ENCODE measurements around the gene MGLL. TPM values are rescaled to one million over a fixed set of nuclear protein-coding genes. Genes with fewer than 3 reads are reported as not detected.

MGLL gene
- total RNA-seq, 1 donor: 18.1 TPM

- no peak for DNase-seq (ENCODE audit: insufficient read length, low spot score, missing footprints)
- Histone ChIP-seq H3K36me3 (ENCODE audit: insufficient read depth, low read length) (no peaks in the 10 kb centered on the region), H3K4me3 (ENCODE audit: insufficient read depth, low read length) (no peak overlapping the region), H3K4me2 (ENCODE audit: insufficient read depth, low read length) (no peak overlapping the region), H3K27me3 (ENCODE audit: insufficient read depth, low read length) (no peaks in the 10 kb centered on the region), H3K79me2 (ENCODE audit: insufficient read depth, low read length) (peaks cover 70% of the 10 kb centered on the region), H4K20me1 (ENCODE audit: insufficient read depth, low read length) (no peaks in the 10 kb centered on the region), H3K9me3 (ENCODE audit: low read depth, low read length) (peaks cover 2% of the 10 kb centered on the region), H2AFZ (ENCODE audit: low read length) (no peak overlapping the region), H3K27ac (ENCODE audit: low read depth, low read length) (no peak overlapping the region), H3K4me1 (ENCODE audit: insufficient read depth, low read length) (peaks cover 38% of the 10 kb centered on the region)
- no peak for TF ChIP-seq CTCF (IDR thresholded peaks at IDR 0.05; ENCODE audit: extremely low read depth, low read depth, low read length)
Measured at GRCh38 chr3:127771746-127772145, 50.6 kb downstream of the MGLL start.

- no peaks in the 10 kb centered on the region for H4K20me1 ChIP-seq (ENCODE audit: insufficient read depth, low read length)
- no peak overlapping the region for H2AFZ ChIP-seq (ENCODE audit: low read length)
- H3K79me2 ChIP-seq (ENCODE audit: insufficient read depth, low read length): peaks cover 71% of the 10 kb centered on the region
- H3K27me3 ChIP-seq (ENCODE audit: insufficient read depth, low read length): no peaks in the 10 kb centered on the region
- no peaks in the 10 kb centered on the region for H3K36me3 ChIP-seq (ENCODE audit: insufficient read depth, low read length)
- no peak overlapping the region for H3K27ac ChIP-seq (ENCODE audit: low read depth, low read length)
- H3K4me2 ChIP-seq (ENCODE audit: insufficient read depth, low read length): no peak overlapping the region
- DNase-seq (ENCODE audit: insufficient read length, low spot score, missing footprints): no peak
- no peak overlapping the region for H3K4me3 ChIP-seq (ENCODE audit: insufficient read depth, low read length)
- H3K4me1 ChIP-seq (ENCODE audit: insufficient read depth, low read length): peaks cover 30% of the 10 kb centered on the region
- H3K9me3 ChIP-seq (ENCODE audit: low read depth, low read length): peaks cover 2% of the 10 kb centered on the region
- no peak for TF ChIP-seq CTCF (IDR thresholded peaks at IDR 0.05; ENCODE audit: extremely low read depth, low read depth, low read length)
Measured at GRCh38 chr3:127770671-127771355, 51.5 kb downstream of the MGLL start.

GRCh38 chr3:127769284-127770081 lies 52.8 kb downstream of the MGLL start:
- Histone ChIP-seq H4K20me1 (ENCODE audit: insufficient read depth, low read length) (no peaks in the 10 kb centered on the region), H3K27me3 (ENCODE audit: insufficient read depth, low read length) (no peaks in the 10 kb centered on the region), H2AFZ (ENCODE audit: low read length) (no peak overlapping the region), H3K36me3 (ENCODE audit: insufficient read depth, low read length) (no peaks in the 10 kb centered on the region), H3K79me2 (ENCODE audit: insufficient read depth, low read length) (peaks cover 71% of the 10 kb centered on the region), H3K4me2 (ENCODE audit: insufficient read depth, low read length) (no peak overlapping the region), H3K9me3 (ENCODE audit: low read depth, low read length) (peaks cover 2% of the 10 kb centered on the region), H3K4me3 (ENCODE audit: insufficient read depth, low read length) (no peak overlapping the region), H3K4me1 (ENCODE audit: insufficient read depth, low read length) (peaks cover 29% of the 10 kb centered on the region), H3K27ac (ENCODE audit: low read depth, low read length) (peak overlapping the region; percentile 92)
- DNase-seq (ENCODE audit: insufficient read length, low spot score, missing footprints): no peak
- no peak for TF ChIP-seq CTCF (IDR thresholded peaks at IDR 0.05; ENCODE audit: extremely low read depth, low read depth, low read length)

- H4K20me1 ChIP-seq (ENCODE audit: insufficient read depth, low read length): no peaks in the 10 kb centered on the region
- no peaks in the 10 kb centered on the region for H3K27me3 ChIP-seq (ENCODE audit: insufficient read depth, low read length)
- peak overlapping the region; percentile 71 for H2AFZ ChIP-seq (ENCODE audit: low read length)
- H3K4me2 ChIP-seq (ENCODE audit: insufficient read depth, low read length): peak overlapping the region; percentile 73
- peaks cover 25% of the 10 kb centered on the region for H3K4me1 ChIP-seq (ENCODE audit: insufficient read depth, low read length)
- no peaks in the 10 kb centered on the region for H3K36me3 ChIP-seq (ENCODE audit: insufficient read depth, low read length)
- TF ChIP-seq CTCF (IDR thresholded peaks at IDR 0.05; ENCODE audit: extremely low read depth, low read depth, low read length): peak; percentile 11
- peak overlapping the region; percentile 92 for H3K27ac ChIP-seq (ENCODE audit: low read depth, low read length)
- DNase-seq (ENCODE audit: insufficient read length, low spot score, missing footprints): peak; percentile 98
- peaks cover 70% of the 10 kb centered on the region for H3K79me2 ChIP-seq (ENCODE audit: insufficient read depth, low read length)
- peaks cover 2% of the 10 kb centered on the region for H3K9me3 ChIP-seq (ENCODE audit: low read depth, low read length)
- peak overlapping the region; percentile 47 for H3K4me3 ChIP-seq (ENCODE audit: insufficient read depth, low read length)
Measured at GRCh38 chr3:127768346-127769008, 53.8 kb downstream of the MGLL start.
